Measurements from ENCODE around the gene SSTR1.

Gene SSTR1

GRCh38 chr14:38209572-38210557 lies 2.2 kb downstream of the SSTR1 start:
- Mint-ChIP-seq H3K9me3 (no peaks in the 10 kb centered on the region), H3K4me3 (peak overlapping the region; percentile 64 to 70), H3K4me1 (peaks cover 42% of the 10 kb centered on the region), H3K27me3 (peaks cover 72% of the 10 kb centered on the region), H3K27ac (peak overlapping the region in 1 of 2 donors; percentile 48)
- DNase-seq (no peak), ATAC-seq (peak; percentile 28)

GRCh38 chr14:38210587-38211216 lies 3.0 kb downstream of the SSTR1 start:
- peak; percentile 10 for ATAC-seq
- Mint-ChIP-seq H3K4me3 (peak overlapping the region; percentile 64 to 70), H3K27me3 (peaks cover 72% of the 10 kb centered on the region), H3K4me1 (peaks cover 42% of the 10 kb centered on the region), H3K9me3 (no peaks in the 10 kb centered on the region), H3K27ac (no peak overlapping the region)
- DNase-seq = no peak

- no peaks in the 10 kb centered on the region for H3K9me3 Mint-ChIP-seq
- peak; percentile 34 for ATAC-seq
- H3K27me3 Mint-ChIP-seq = peaks cover 72% of the 10 kb centered on the region
These were observed 3.6 kb downstream of the SSTR1 start for GRCh38 chr14:38211255-38211735.

GRCh38 chr14:38212111-38212510 lies 4.4 kb downstream of the SSTR1 start:
- no peaks in the 10 kb centered on the region for H3K9me3 Mint-ChIP-seq
- no peak for ATAC-seq
- peaks cover 69% of the 10 kb centered on the region for H3K27me3 Mint-ChIP-seq
- peaks cover 42% of the 10 kb centered on the region for H3K4me1 Mint-ChIP-seq
- H3K4me3 Mint-ChIP-seq = peak overlapping the region; percentile 11 to 23
- no peak for DNase-seq
- H3K27ac Mint-ChIP-seq = no peak overlapping the region

More at GRCh38 chr14:38211255-38211735, 3.6 kb downstream of the SSTR1 start:
- no peak overlapping the region for H3K27ac Mint-ChIP-seq
- DNase-seq = no peak
- H3K4me3 Mint-ChIP-seq = peak overlapping the region in 1 of 2 donors; percentile 70
- peaks cover 42% of the 10 kb centered on the region for H3K4me1 Mint-ChIP-seq

GRCh38 chr14:38213001-38213400 lies 5.3 kb downstream of the SSTR1 start:
- peaks cover 60% of the 10 kb centered on the region for H3K27me3 Mint-ChIP-seq
- no peak for DNase-seq

GRCh38 chr14:38217553-38217952 lies 9.8 kb downstream of the SSTR1 start:
- Mint-ChIP-seq H3K27ac (peak overlapping the region in 1 of 2 donors; percentile 63), H3K4me1 (no peaks in the 10 kb centered on the region), H3K27me3 (peaks cover 18% of the 10 kb centered on the region), H3K4me3 (no peak overlapping the region), H3K9me3 (no peaks in the 10 kb centered on the region)
- DNase-seq (no peak), ATAC-seq (no peak)

More at GRCh38 chr14:38213001-38213400, 5.3 kb downstream of the SSTR1 start:
- ATAC-seq = no peak
- Mint-ChIP-seq H3K4me3 (no peak overlapping the region), H3K9me3 (no peaks in the 10 kb centered on the region), H3K27ac (no peak overlapping the region), H3K4me1 (peaks cover 39% of the 10 kb centered on the region)

GRCh38 chr14:38221077-38221476 lies 13.4 kb downstream of the SSTR1 start:
- no peak overlapping the region for H3K4me3 Mint-ChIP-seq
- no peaks in the 10 kb centered on the region for H3K27me3 Mint-ChIP-seq
- no peaks in the 10 kb centered on the region for H3K4me1 Mint-ChIP-seq
- no peak for DNase-seq
- no peak for ATAC-seq
- H3K9me3 Mint-ChIP-seq = no peaks in the 10 kb centered on the region
- H3K27ac Mint-ChIP-seq = no peak overlapping the region

GRCh38 chr14:38224338-38224737 lies 16.6 kb downstream of the SSTR1 start:
- no peak for ATAC-seq
- no peaks in the 10 kb centered on the region for H3K4me1 Mint-ChIP-seq

GRCh38 chr14:38225946-38226345 lies 18.2 kb downstream of the SSTR1 start:
- peaks cover 0 to 1% of the 10 kb centered on the region in 2 donors for H3K9me3 Mint-ChIP-seq
- DNase-seq (no peak), ATAC-seq (no peak)
- H3K27me3 Mint-ChIP-seq = no peaks in the 10 kb centered on the region
- H3K27ac Mint-ChIP-seq = no peak overlapping the region
- H3K4me3 Mint-ChIP-seq = no peak overlapping the region
- H3K4me1 Mint-ChIP-seq = no peaks in the 10 kb centered on the region

More at GRCh38 chr14:38224338-38224737, 16.6 kb downstream of the SSTR1 start:
- H3K9me3 Mint-ChIP-seq = no peaks in the 10 kb centered on the region
- H3K27me3 Mint-ChIP-seq = no peaks in the 10 kb centered on the region
- H3K4me3 Mint-ChIP-seq = no peak overlapping the region
- no peak for DNase-seq
- peak overlapping the region in 1 of 2 donors; percentile 19 for H3K27ac Mint-ChIP-seq

GRCh38 chr14:38226366-38226765 lies 18.7 kb downstream of the SSTR1 start:
- H3K27ac Mint-ChIP-seq = no peak overlapping the region
- DNase-seq (no peak), ATAC-seq (no peak)
- H3K4me3 Mint-ChIP-seq = no peak overlapping the region
- H3K9me3 Mint-ChIP-seq = peaks cover 0 to 4% of the 10 kb centered on the region in 2 donors
- no peaks in the 10 kb centered on the region for H3K27me3 Mint-ChIP-seq
- no peaks in the 10 kb centered on the region for H3K4me1 Mint-ChIP-seq

GRCh38 chr14:38233218-38233617 lies 25.5 kb downstream of the SSTR1 start:
- Mint-ChIP-seq H3K4me1 (no peaks in the 10 kb centered on the region), H3K27me3 (peaks cover 7% of the 10 kb centered on the region), H3K4me3 (no peak overlapping the region), H3K9me3 (peaks cover 0 to 4% of the 10 kb centered on the region in 2 donors), H3K27ac (no peak overlapping the region)
- ATAC-seq (no peak), DNase-seq (no peak)

- Mint-ChIP-seq H3K27me3 (peaks cover 5% of the 10 kb centered on the region), H3K9me3 (no peaks in the 10 kb centered on the region), H3K27ac (no peak overlapping the region), H3K4me1 (no peaks in the 10 kb centered on the region), H3K4me3 (no peak overlapping the region)
- DNase-seq (no peak), ATAC-seq (no peak)
These were observed 30.6 kb downstream of the SSTR1 start for GRCh38 chr14:38238332-38238731.

GRCh38 chr14:38238878-38239277 lies 31.2 kb downstream of the SSTR1 start:
- DNase-seq (no peak), ATAC-seq (no peak)
- Mint-ChIP-seq H3K4me1 (no peaks in the 10 kb centered on the region), H3K27ac (no peak overlapping the region), H3K9me3 (no peaks in the 10 kb centered on the region), H3K4me3 (no peak overlapping the region), H3K27me3 (peaks cover 5% of the 10 kb centered on the region)

GRCh38 chr14:38243696-38244240 lies 36.1 kb downstream of the SSTR1 start:
- no peak for ATAC-seq
- no peak overlapping the region for H3K27ac Mint-ChIP-seq

GRCh38 chr14:38248321-38249028 lies 40.8 kb downstream of the SSTR1 start:
- no peak for DNase-seq

More at GRCh38 chr14:38243696-38244240, 36.1 kb downstream of the SSTR1 start:
- Mint-ChIP-seq H3K4me3 (no peak overlapping the region), H3K9me3 (no peaks in the 10 kb centered on the region), H3K27me3 (peaks cover 13% of the 10 kb centered on the region), H3K4me1 (no peaks in the 10 kb centered on the region)
- no peak for DNase-seq

More at GRCh38 chr14:38248321-38249028, 40.8 kb downstream of the SSTR1 start:
- no peaks in the 10 kb centered on the region for H3K4me1 Mint-ChIP-seq
- ATAC-seq = no peak
- no peak overlapping the region for H3K27ac Mint-ChIP-seq
- no peak overlapping the region for H3K4me3 Mint-ChIP-seq
- H3K9me3 Mint-ChIP-seq = no peaks in the 10 kb centered on the region
- peaks cover 13% of the 10 kb centered on the region for H3K27me3 Mint-ChIP-seq

Measured in stimulated activated naive CD8-positive, alpha-beta T cell treated with anti-CD3 and anti-CD28 coated beads, Interleukin-15, amount 100 ng/mL, for 72 hours (primary cell).